Thyroid gland (tissue), 4 donors: ENCODE results near the gene ABCC4. TPM values are rescaled to one million over a fixed set of nuclear protein-coding genes. Genes with fewer than 3 reads are reported as not detected.

Source experiments
- DNase-seq, 2 donors: peaks; one replicate each; pipeline ENCODE4 v3.0.0-alpha.2; 2019
- H3K27ac ChIP-seq, 3 donors: fragments of 200-600 bp; sonication (generic); 1 replicate in 2 of 3; 2 replicates in 1 of 3; pipeline ENCODE4 v1.5.1; 2016 to 2019; ENCODE audit warnings: mild to moderate bottlenecking in 1 of 3, moderate library complexity in 1 of 3
- H3K27me3 ChIP-seq: fragments of 200-600 bp; sonication (generic); one replicate; pipeline ENCODE4 v1.5.1; 2019
- H3K36me3 ChIP-seq, 2 donors: fragments of 200-600 bp; sonication (generic); one replicate each; pipeline ENCODE4 v1.5.1; 2016 to 2019
- H3K4me1 ChIP-seq, 2 donors: fragments of 200-600 bp; sonication (generic); one replicate each; pipeline ENCODE4 v1.5.1; 2017 to 2019
- H3K4me3 ChIP-seq, 3 donors: fragments of 200-600 bp; sonication (generic); replicated peaks in 1 of 3; 1 replicate in 2 of 3; 2 replicates in 1 of 3; pipeline ENCODE4 v1.5.1; 2016; ENCODE audit warnings: mild to moderate bottlenecking in 1 of 3
- H3K9me3 ChIP-seq: fragments of 200-600 bp; sonication (generic); one replicate; pipeline ENCODE4 v1.5.1; 2017
- CTCF ChIP-seq, 6 experiments: fragments of 200-600 bp in 3 of 6; fragments of 450-650 bp in 3 of 6; sonication (generic) in 3 of 6; IDR thresholded peaks; one replicate each; pipeline ENCODE4 v1.5.1; 2016 to 2019; ENCODE audit warnings: antibody characterized with exemption in 6 of 6, mild to moderate bottlenecking in 2 of 6, inconsistent platforms in 1 of 6, moderate library complexity in 1 of 6
- POLR2A ChIP-seq, 2 donors: fragments of 450-650 bp; IDR thresholded peaks; one replicate each; pipeline ENCODE4 v1.6.1; 2017; ENCODE audit warnings: antibody characterized with exemption in 2 of 2, mild to moderate bottlenecking in 2 of 2, moderate library complexity in 1 of 2
- WGBS, 2 donors: methylation state at CpG; one replicate each; pipeline ENCODE4 v1.1.5; 2017; 5-methylcytosine and 5-hydroxymethylcytosine counted together
- intact Hi-C: fragments of 100-400 bp; cut with DNase I; formaldehyde crosslinking; loops from one replicate; pipeline ENCODE4 v1.15.1; 2023
- total RNA-seq, 4 donors: library from RNA; depleted of rRNA; stranded (reverse); fragments of >200 nt; gene quantifications; one replicate each; pipeline ENCODE4 v1.2.3, GENCODE V29; 2016

The ABCC4 gene
- total RNA-seq, 4 donors from 2014 or later = 9.1 to 29.6 (median 19.7) TPM

- WGBS, 2 donors = 82 to 90% methylated on average over 7 of the region's 7 CpGs
- DNase-seq = no peak
- TF ChIP-seq POLR2A (IDR thresholded peaks at IDR 0.05) (no peak), CTCF (IDR thresholded peaks at IDR 0.05) (no peak)
- no peaks in the 10 kb centered on the region for H3K27me3 ChIP-seq
- no peaks in the 10 kb centered on the region for H3K9me3 ChIP-seq
- no peak overlapping the region for H3K27ac ChIP-seq
- intact Hi-C loops = no loop called here
- no peaks in the 10 kb centered on the region for H3K36me3 ChIP-seq
- no peak overlapping the region for H3K4me3 ChIP-seq
- H3K4me1 ChIP-seq = no peaks in the 10 kb centered on the region
These were observed 177.5 kb downstream of the ABCC4 start for GRCh38 chr13:95123726-95124125.

GRCh38 chr13:95122063-95122462, 179.2 kb downstream of the ABCC4 start:
- H3K27ac ChIP-seq = no peak overlapping the region
- H3K9me3 ChIP-seq = no peaks in the 10 kb centered on the region
- H3K4me3 ChIP-seq = no peak overlapping the region
- 67 to 82% methylated on average over 4 of the region's 4 CpGs for WGBS, 2 donors
- H3K36me3 ChIP-seq = no peaks in the 10 kb centered on the region
- no peaks in the 10 kb centered on the region for H3K4me1 ChIP-seq
- DNase-seq = no peak
- no peaks in the 10 kb centered on the region for H3K27me3 ChIP-seq
- TF ChIP-seq POLR2A (IDR thresholded peaks at IDR 0.05) = no peak
- TF ChIP-seq CTCF (IDR thresholded peaks at IDR 0.05) = no peak
- intact Hi-C loops = no loop called here

- TF ChIP-seq CTCF (IDR thresholded peaks at IDR 0.05) = no peak
- no peak for TF ChIP-seq POLR2A (IDR thresholded peaks at IDR 0.05)
- WGBS, 2 donors = 94 to 100% methylated on average over 1 of the region's 1 CpG
- Histone ChIP-seq H3K4me3 (no peak overlapping the region), H3K27ac (no peak overlapping the region), H3K27me3 (no peaks in the 10 kb centered on the region), H3K4me1 (no peaks in the 10 kb centered on the region), H3K36me3 (no peaks in the 10 kb centered on the region), H3K9me3 (no peaks in the 10 kb centered on the region)
- no peak for DNase-seq
- intact Hi-C loops = no loop called here
These were observed 179.7 kb downstream of the ABCC4 start for GRCh38 chr13:95121516-95121915.

DNA sequence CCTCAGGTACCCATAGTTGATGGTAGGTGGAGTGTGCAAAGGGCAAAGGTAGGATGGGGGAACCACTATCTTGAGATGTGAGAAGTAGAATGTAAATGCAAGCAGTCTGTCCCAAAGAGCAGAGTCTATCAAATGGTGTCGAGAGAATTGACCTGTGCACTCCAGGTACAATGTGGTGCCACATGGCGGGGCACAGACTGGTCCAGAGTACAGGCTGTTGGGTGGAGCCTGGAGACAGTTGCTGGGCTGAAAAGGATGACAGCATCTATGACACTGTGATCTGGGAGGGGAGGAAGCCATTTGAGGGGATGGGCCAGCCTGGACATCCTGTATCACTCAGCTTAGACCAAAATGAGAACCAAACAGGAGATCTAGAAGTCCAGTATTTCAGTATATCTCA, 180.6 kb downstream of the ABCC4 start:
- Histone ChIP-seq H3K9me3 (no peaks in the 10 kb centered on the region), H3K4me1 (no peaks in the 10 kb centered on the region), H3K27me3 (no peaks in the 10 kb centered on the region), H3K27ac (no peak overlapping the region), H3K36me3 (no peaks in the 10 kb centered on the region), H3K4me3 (no peak overlapping the region)
- intact Hi-C loops = no loop called here
- TF ChIP-seq POLR2A (IDR thresholded peaks at IDR 0.05) = no peak
- TF ChIP-seq CTCF (IDR thresholded peaks at IDR 0.05) = no peak
- WGBS, 2 donors = 96 to 98% methylated on average over 2 of the region's 2 CpGs
- no peak for DNase-seq

GRCh38 chr13:95118541-95119324, 182.5 kb downstream of the ABCC4 start:
- no peak for TF ChIP-seq POLR2A (IDR thresholded peaks at IDR 0.05)
- TF ChIP-seq CTCF (IDR thresholded peaks at IDR 0.05) = no peak
- Histone ChIP-seq H3K4me3 (no peak overlapping the region), H3K9me3 (no peaks in the 10 kb centered on the region), H3K36me3 (no peaks in the 10 kb centered on the region), H3K4me1 (no peaks in the 10 kb centered on the region), H3K27ac (no peak overlapping the region), H3K27me3 (no peaks in the 10 kb centered on the region)
- no peak for DNase-seq
- 89 to 94% methylated on average over 8 of the region's 8 CpGs for WGBS, 2 donors
- intact Hi-C loops = no loop called here
